ENCODE data around the gene PSMG3.

Gene PSMG3

DNA sequence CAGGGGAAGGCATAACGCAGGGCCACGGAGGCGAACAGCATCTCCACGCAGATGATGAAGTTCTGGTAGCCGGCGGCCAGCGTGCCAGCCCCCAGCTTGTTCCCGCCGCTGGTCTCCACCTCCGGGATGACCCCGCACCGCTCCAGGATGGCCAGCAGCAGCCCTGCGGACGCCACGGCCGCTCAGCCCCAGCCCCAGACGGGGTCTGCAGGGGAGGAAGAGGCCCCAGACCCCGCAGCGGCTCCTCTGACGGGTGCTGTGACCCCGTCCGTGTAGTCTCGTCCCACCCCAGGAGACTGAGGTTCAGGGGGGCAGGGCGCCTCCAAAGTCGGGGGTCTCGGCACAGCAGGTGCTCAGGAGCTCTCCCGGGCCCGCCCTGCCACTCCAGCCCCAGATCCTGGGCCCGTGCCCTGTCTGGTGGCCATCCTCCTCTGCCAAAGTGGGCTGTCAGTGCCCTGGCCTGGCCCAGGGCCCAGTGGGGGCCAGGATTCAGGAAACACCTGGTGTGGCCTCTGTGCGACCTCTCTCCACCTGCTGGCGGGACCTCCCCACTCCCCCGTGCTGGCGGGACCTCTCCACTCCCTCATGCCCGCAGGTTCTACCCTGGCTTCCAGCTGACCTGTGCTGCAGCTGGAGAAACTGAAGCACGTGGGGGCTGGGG is 21.9 kb downstream of the PSMG3 start:
- Histone ChIP-seq H3K36me3 (no peaks in the 10 kb centered on the region), H3K27me3 (peaks cover 4% of the 10 kb centered on the region; the same call in 1 of the 2 replicates), H3K4me3 (ENCODE audit: low read depth, low read length) (no peak overlapping the region), H3K9me3 (no peaks in the 10 kb centered on the region), H3K4me1 (peaks cover 9% of the 10 kb centered on the region)
- DNase-seq = peak; percentile 16
- no peak for TF ChIP-seq CTCF (IDR thresholded peaks at IDR 0.05; ENCODE audit: low read depth, low read length)

GRCh38 chr7:1546909-1547776 is 22.7 kb downstream of the PSMG3 start:
- Histone ChIP-seq H3K9me3 (no peaks in the 10 kb centered on the region), H3K4me3 (ENCODE audit: low read depth, low read length) (no peak overlapping the region), H3K27me3 (peaks cover 4% of the 10 kb centered on the region; the same call in 1 of the 2 replicates), H3K36me3 (no peaks in the 10 kb centered on the region), H3K4me1 (peaks cover 11% of the 10 kb centered on the region)
- TF ChIP-seq CTCF (IDR thresholded peaks at IDR 0.05; ENCODE audit: low read depth, low read length) = no peak
- peak; percentile 9 for DNase-seq

- Histone ChIP-seq H3K36me3 (no peaks in the 10 kb centered on the region), H3K4me1 (peaks cover 11% of the 10 kb centered on the region), H3K4me3 (ENCODE audit: low read depth, low read length) (no peak overlapping the region), H3K9me3 (no peaks in the 10 kb centered on the region), H3K27me3 (peaks cover 4% of the 10 kb centered on the region; the same call in 1 of the 2 replicates)
- no peak for TF ChIP-seq CTCF (IDR thresholded peaks at IDR 0.05; ENCODE audit: low read depth, low read length)
- no peak for DNase-seq
Observed at GRCh38 chr7:1546274-1546908, 23.4 kb downstream of the PSMG3 start.

- Histone ChIP-seq H3K9me3 (no peaks in the 10 kb centered on the region), H3K36me3 (no peaks in the 10 kb centered on the region), H3K4me1 (peaks cover 11% of the 10 kb centered on the region), H3K4me3 (ENCODE audit: low read depth, low read length) (no peak overlapping the region), H3K27me3 (peaks cover 9% of the 10 kb centered on the region; the same call in 1 of the 2 replicates)
- TF ChIP-seq CTCF (IDR thresholded peaks at IDR 0.05; ENCODE audit: low read depth, low read length) = no peak
- DNase-seq = no peak
Observed at GRCh38 chr7:1545417-1546246, 24.2 kb downstream of the PSMG3 start.

DNA sequence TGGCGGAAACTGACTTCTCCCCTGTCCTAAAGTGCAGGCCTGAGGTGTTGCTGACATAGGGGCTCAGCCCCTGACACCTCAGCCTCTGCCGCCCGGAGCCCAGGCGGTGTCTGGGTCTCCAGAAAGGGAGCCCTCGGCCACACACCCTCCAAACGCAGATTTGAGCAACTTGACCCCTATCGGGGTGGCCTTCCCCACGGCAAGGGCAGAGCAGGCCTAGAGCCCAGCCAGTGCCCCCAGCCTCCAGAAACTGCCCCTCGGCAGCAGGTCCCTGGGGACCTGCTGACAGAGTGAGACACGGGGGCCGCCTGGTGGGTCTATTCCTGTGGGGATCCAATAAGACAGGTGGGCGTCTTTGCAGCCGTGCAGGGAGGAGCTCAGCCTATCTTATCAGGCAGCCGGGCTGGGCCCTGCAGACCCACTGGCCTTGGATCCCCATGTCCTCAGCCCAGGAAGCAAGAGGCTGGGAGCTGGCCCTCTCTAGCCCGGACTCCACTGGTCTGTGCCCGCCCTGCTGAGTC is 24.9 kb downstream of the PSMG3 start:
- H3K36me3 ChIP-seq = no peaks in the 10 kb centered on the region
- TF ChIP-seq CTCF (IDR thresholded peaks at IDR 0.05; ENCODE audit: low read depth, low read length) = no peak
- peaks cover 9% of the 10 kb centered on the region; the same call in 1 of the 2 replicates for H3K27me3 ChIP-seq
- no peak overlapping the region for H3K4me3 ChIP-seq (ENCODE audit: low read depth, low read length)
- H3K4me1 ChIP-seq = peaks cover 11% of the 10 kb centered on the region
- DNase-seq = no peak
- H3K9me3 ChIP-seq = no peaks in the 10 kb centered on the region

All from BE2C (cell line).